Heart left ventricle (tissue), 16 donors: Measurements from ENCODE around the gene EIF3J. TPM values are rescaled to one million over a fixed set of nuclear protein-coding genes. Genes with fewer than 3 reads are reported as not detected.

Source experiments
- ATAC-seq, 4 donors: fragments of 200-7000 bp; cut with Tn5 transposase; one replicate each; pipeline ENCODE4 v1.9.1; 2020 to 2022; ENCODE audit warnings: moderate library complexity in 4 of 4, mild to moderate bottlenecking in 3 of 4, moderate number of reproducible peaks in 1 of 4
- DNase-seq, 5 donors: peaks; one replicate each; pipeline ENCODE4 v3.0.0-alpha.2; 2020
- H3K27ac ChIP-seq, 12 donors: fragments of 200-600 bp; sonication (generic) in 4 of 12; one replicate each; pipeline versions ENCODE4 v1.5.0 to v1.8.0; 2016 to 2022; ENCODE audit warnings: mild to moderate bottlenecking in 2 of 12
- H3K27me3 ChIP-seq, 9 donors: fragments of 200-600 bp; sonication (generic) in 2 of 9; one replicate each; pipeline versions ENCODE4 v1.5.1 to v1.8.0; 2016 to 2022; ENCODE audit warnings: mild to moderate bottlenecking in 3 of 9
- H3K36me3 ChIP-seq, 9 donors: fragments of 200-600 bp; sonication (generic) in 2 of 9; one replicate each; pipeline versions ENCODE4 v1.5.0 to v1.8.0; 2018 to 2022; ENCODE audit warnings: mild to moderate bottlenecking in 2 of 9
- H3K4me1 ChIP-seq, 12 donors: fragments of 200-600 bp; sonication (generic) in 4 of 12; one replicate each; pipeline versions ENCODE4 v1.5.0 to v1.8.0; 2016 to 2022; ENCODE audit warnings: mild to moderate bottlenecking in 3 of 12
- H3K4me3 ChIP-seq, 12 donors: fragments of 200-600 bp; sonication (generic) in 4 of 12; one replicate each; pipeline versions ENCODE4 v1.5.0 to v1.8.0; 2017 to 2022; ENCODE audit warnings: mild to moderate bottlenecking in 9 of 12, moderate library complexity in 4 of 12
- H3K9me3 ChIP-seq, 12 donors: fragments of 200-600 bp; sonication (generic) in 4 of 12; one replicate each; pipeline versions ENCODE4 v1.5.0 to v1.8.0; 2016 to 2022; ENCODE audit warnings: mild to moderate bottlenecking in 1 of 12
- CTCF ChIP-seq, 12 donors: fragments of 200-600 bp; sonication (generic) in 4 of 12; IDR thresholded peaks; one replicate each; pipeline versions ENCODE4 v1.5.0 to v1.8.0; 2018 to 2022; ENCODE audit warnings: antibody characterized with exemption in 12 of 12, mild to moderate bottlenecking in 5 of 12
- POLR2A ChIP-seq, 2 donors: fragments of 450-650 bp; IDR thresholded peaks; one replicate each; pipeline ENCODE4 v1.6.1; 2017; ENCODE audit warnings: antibody characterized with exemption in 2 of 2, mild to moderate bottlenecking in 2 of 2, moderate library complexity in 2 of 2
- WGBS, 4 donors: extraction: QIAGEN DNeasy Blood & Tissue Kit in 2 of 4; methylation state at CpG; one replicate each; pipeline versions ENCODE4 v1.1.5 to v1.1.7; 2013 to 2018; 5-methylcytosine and 5-hydroxymethylcytosine counted together
- intact Hi-C, 10 donors: fragments of 100-400 bp; cut with DNase I; formaldehyde crosslinking; loops; one replicate each; pipeline versions ENCODE4 v1.11.1 to v1.14.2; 2022
- polyA plus RNA-seq, 2 donors: library from polyadenylated mRNA; stranded (reverse); fragments of 200-250 nt; gene quantifications; one replicate each; pipeline ENCODE4 v1.2.3, GENCODE V29; 2013
- total RNA-seq, 9 donors: library from RNA; depleted of rRNA in 2 of 9; stranded (reverse); fragments of >200 nt in 2 of 9; fragmentation: NEBNext Ultra II Directional in 3 of 9; extraction: Animal tissue kit (Norgen Biotek cat#: 25700) in 3 of 9; gene quantifications; one replicate each; pipeline versions ENCODE4 v1.1.0 to v1.2.4, GENCODE V29; 2016 to 2023
- donor health status: ischemic (EF 13 %, LVEDD 7.1; RV severe dilation, severe dysfunction).
- donor health status: healthy with polysubstance abuse.
- donor health status: DM: no; HTN: yes; CAD: no.
- donor health status: DM: no; HTN: no; CAD: no.
- donor health status: ischemic (EF 25% LVEDD 6.9; RV normal size, moderate dysfunction).
- donor health status: ischemic (EF 25% LVEDD 5.7; RV mildly dilated, moderate dysfunction).
- donor health status: healthy.
- donor health status: DM: yes; HTN: yes; CAD: no.
- donor health status: ischemic (EF 35%, LVEDD 5.7; RV mildly dilated, moderate dysfunction).
- donor health status: nonischemic (EF 11% LVEDD 7.7; RV severe dilation, severe dysfunction).
- donor health status: DM: yes; HTN: yes; CAD: no.
- donor health status: PGD.
- donor health status: ischemic (EF 29% LVEDD 5.4; RV normal size, mild dysfunction).
- donor health status: nonischemic (EF 23%, LVEDD 6.1; RV moderate dilation, normal function).

The EIF3J gene
- total and polyA plus RNA-seq, 11 donors, result 30.4 to 116 (median 71.6) TPM

- peaks cover 0 to 13% (median 0%) of the 10 kb centered on the region in 12 donors for H3K4me1 ChIP-seq
- no peaks in the 10 kb centered on the region for H3K9me3 ChIP-seq
- DNase-seq, result no peak
- H3K27ac ChIP-seq, result no peak overlapping the region
- H3K4me3 ChIP-seq, result no peak overlapping the region
- intact Hi-C loops, result loop anchor here in 3 of 10 donors (5.0 to 10.0 kb wide), 3 partner anchors 160 to 213 kb away; partner anchors contain the start of gene TRIM69 (in 2 of the 3)
- peaks cover 0 to 61% (median 48%) of the 10 kb centered on the region in 9 donors for H3K36me3 ChIP-seq
- TF ChIP-seq CTCF (IDR thresholded peaks at IDR 0.05) (no peak), POLR2A (IDR thresholded peaks at IDR 0.05) (no peak)
- ATAC-seq, result peak in 1 of 4 donors; percentile 7
- 38 to 70% (median 57%) methylated on average over 1 of the region's 1 CpG for WGBS, 4 donors
- H3K27me3 ChIP-seq, result no peaks in the 10 kb centered on the region
Measured at GRCh38 chr15:44574734-44575133, 37.8 kb downstream of the EIF3J start.

GRCh38 chr15:44580105-44580504 lies 43.2 kb downstream of the EIF3J start:
- 86 to 89% (median 87%) methylated on average over 2 of the region's 2 CpGs for WGBS, 4 donors
- Histone ChIP-seq H3K4me3 (no peak overlapping the region), H3K27me3 (no peaks in the 10 kb centered on the region), H3K4me1 (peaks cover 0 to 10% (median 0%) of the 10 kb centered on the region in 12 donors), H3K9me3 (no peaks in the 10 kb centered on the region), H3K36me3 (peaks cover 0 to 69% (median 55%) of the 10 kb centered on the region in 9 donors), H3K27ac (no peak overlapping the region)
- intact Hi-C loops, result loop anchor here in 4 of 10 donors (5.0 to 10.0 kb wide), 4 partner anchors 155 to 207 kb away; partner anchors contain the start of gene TRIM69 (in 3 of the 4)
- ATAC-seq, result no peak
- TF ChIP-seq CTCF (IDR thresholded peaks at IDR 0.05), result no peak
- no peak for TF ChIP-seq POLR2A (IDR thresholded peaks at IDR 0.05)
- no peak for DNase-seq

- H3K27ac ChIP-seq, result no peak overlapping the region
- H3K9me3 ChIP-seq, result no peaks in the 10 kb centered on the region
- no peaks in the 10 kb centered on the region for H3K27me3 ChIP-seq
- peak in 7 of 12 donors; percentile 27 to 55 (median 40) for TF ChIP-seq CTCF (IDR thresholded peaks at IDR 0.05)
- TF ChIP-seq POLR2A (IDR thresholded peaks at IDR 0.05), result no peak
- peaks cover 0 to 100% (median 96%) of the 10 kb centered on the region in 9 donors for H3K36me3 ChIP-seq
- WGBS, 4 donors, result 81 to 86% (median 84%) methylated on average over 5 of the region's 5 CpGs
- DNase-seq (peak in 3 of 5 donors; percentile 20 to 52 (median 46)), ATAC-seq (peak in 3 of 4 donors; percentile 66 to 78 (median 69))
- intact Hi-C loops, result loop anchor here in 4 of 10 donors (5.0 to 10.0 kb wide), 4 partner anchors 151 to 203 kb away; partner anchors contain the start of gene TRIM69 (in 3 of the 4)
- H3K4me1 ChIP-seq, result no peaks in the 10 kb centered on the region
- H3K4me3 ChIP-seq, result no peak overlapping the region
Measured at GRCh38 chr15:44584162-44584749, 47.3 kb downstream of the EIF3J start.

- Histone ChIP-seq H3K27me3 (no peaks in the 10 kb centered on the region), H3K9me3 (no peaks in the 10 kb centered on the region), H3K4me3 (no peak overlapping the region), H3K4me1 (no peaks in the 10 kb centered on the region), H3K27ac (no peak overlapping the region), H3K36me3 (peaks cover 0 to 100% (median 96%) of the 10 kb centered on the region in 9 donors)
- intact Hi-C loops, result loop anchor here in 3 of 10 donors (10.0 kb wide), 2 partner anchors 149 to 169 kb away; partner anchors contain the start of gene TRIM69 (in 2 of the 3)
- WGBS, 4 donors, result 94 to 99% (median 95%) methylated on average over 2 of the region's 2 CpGs
- no peak for TF ChIP-seq CTCF (IDR thresholded peaks at IDR 0.05)
- TF ChIP-seq POLR2A (IDR thresholded peaks at IDR 0.05), result no peak
- ATAC-seq (no peak), DNase-seq (no peak)
Measured at GRCh38 chr15:44585633-44586032, 48.7 kb downstream of the EIF3J start.
